Activated CD4-positive, alpha-beta memory T cell treated with anti-CD3 and anti-CD28 coated beads for 36 hours (primary cell): ENCODE data around the gene PELO. TPM values are rescaled to one million over a fixed set of nuclear protein-coding genes. Genes with fewer than 3 reads are reported as not detected.
"Not testable (repeated sequence)": the region's sequence is repeated elsewhere in the genome, so short reads cannot be mapped to it uniquely, and the experiment has no call there.

Experiments used
- CTCF ChIA-PET: fragments of 350-600 bp; sonication (Branson Sonifier 250); formaldehyde crosslinking; loops from one replicate; lab custom pipeline; 2021; ENCODE audit warnings: antibody characterized with exemption, inconsistent platforms; lab: Charles Lee
- POLR2A ChIA-PET: fragments of 350-600 bp; sonication (Branson Sonifier 250); formaldehyde crosslinking; loops from one replicate; lab custom pipeline; 2021; ENCODE audit warnings: antibody characterized with exemption; lab: Charles Lee
- DNase-seq: peaks from one replicate; pipeline ENCODE4 v3.0.0-alpha.2; 2020
- H3K27ac Mint-ChIP-seq: one replicate; pipeline ENCODE4 v1.8.0; 2021; ENCODE audit warnings: mixed read lengths
- H3K27me3 Mint-ChIP-seq: one replicate; pipeline ENCODE4 v1.8.0; 2021; ENCODE audit warnings: mixed read lengths
- H3K36me3 Mint-ChIP-seq: one replicate; pipeline ENCODE4 v1.8.0; 2021; ENCODE audit warnings: mixed read lengths
- H3K4me1 Mint-ChIP-seq: one replicate; pipeline ENCODE4 v1.8.0; 2021; ENCODE audit warnings: low read depth, mixed read lengths
- H3K4me3 Mint-ChIP-seq: one replicate; pipeline ENCODE4 v1.8.0; 2021; ENCODE audit warnings: mild to moderate bottlenecking, mixed read lengths
- H3K9me3 Mint-ChIP-seq: one replicate; pipeline ENCODE4 v1.8.0; 2021; ENCODE audit warnings: mixed read lengths
- intact Hi-C: fragments of 100-400 bp; cut with micrococcal nuclease; formaldehyde crosslinking; loops from one replicate; pipeline ENCODE4 v1.15.1; 2023
- total RNA-seq, 2 experiments: library from RNA; stranded (reverse); gene quantifications; one replicate each; pipeline ENCODE4 v1.2.3, GENCODE V29; 2021

The PELO gene
- total RNA-seq: 10 to 100 TPM; 15.1 to 16.2 TPM

GRCh38 chr5:52787600-52788504 lies at the start of gene PELO, which contains the start of gene ITGA1:
PELO (plus strand) TSS chr5:52787916; CDS start chr5:52800395, 12,479 bp downstream.
ITGA1 (plus strand) TSS chr5:52787916; CDS start chr5:52788354, 438 bp downstream.
- peak within 1 kb of the TSS; percentile 82 for H3K4me3 Mint-ChIP-seq
- ChIA-PET CTCF (interaction anchor here (0.8 to 2.1 kb wide), 9 partner anchors 9 to 131 kb away, joined by 3 to 11 read pairs (median 5); no protein-coding TSS in a partner anchor), POLR2A (interaction anchor here (1.0 to 1.1 kb wide), 2 partner anchors 11 to 121 kb away, joined by 3 read pairs; no protein-coding TSS in a partner anchor)
- no peaks in the 10 kb centered on the region for H3K36me3 Mint-ChIP-seq
- peak; percentile 61 for DNase-seq
- H3K4me1 Mint-ChIP-seq: peaks cover 18% of the 10 kb centered on the region
- H3K9me3 Mint-ChIP-seq: no peaks in the 10 kb centered on the region
- peaks cover 8% of the 10 kb centered on the region for H3K27me3 Mint-ChIP-seq
- peak within 1 kb of the TSS; percentile 43 for H3K27ac Mint-ChIP-seq
- intact Hi-C loops: loop anchor here (1.0 to 5.0 kb wide), 5 partner anchors 12 to 309 kb away; no protein-coding TSS in a partner anchor

GRCh38 chr5:52738095-52738506 lies 49.6 kb upstream of the PELO start:
- intact Hi-C loops: no loop called here
- ChIA-PET POLR2A (interaction anchor here (0.6 to 1.2 kb wide), 2 partner anchors 33 kb away, joined by 3 to 4 read pairs; no protein-coding TSS in a partner anchor), CTCF (interaction anchor here (0.8 to 1.2 kb wide), 4 partner anchors 10 to 177 kb away, joined by 3 read pairs; no protein-coding TSS in a partner anchor)
- Mint-ChIP-seq H3K9me3 (peaks cover 5% of the 10 kb centered on the region), H3K4me1 (peaks cover 19% of the 10 kb centered on the region), H3K27ac (peak overlapping the region; percentile 2), H3K36me3 (peaks cover 2% of the 10 kb centered on the region), H3K4me3 (no peak overlapping the region), H3K27me3 (no peaks in the 10 kb centered on the region)
- no peak for DNase-seq

GRCh38 chr5:52740007-52740406 lies 47.7 kb upstream of the PELO start:
- POLR2A ChIA-PET: no interaction called here
- Mint-ChIP-seq H3K4me3 (no peak overlapping the region), H3K4me1 (peaks cover 36% of the 10 kb centered on the region), H3K9me3 (peaks cover 5% of the 10 kb centered on the region), H3K27ac (no peak overlapping the region), H3K27me3 (no peaks in the 10 kb centered on the region), H3K36me3 (peaks cover 2% of the 10 kb centered on the region)
- CTCF ChIA-PET: no interaction called here
- intact Hi-C loops: no loop called here
- no peak for DNase-seq

GRCh38 chr5:52743012-52743411 lies 44.7 kb upstream of the PELO start:
- Mint-ChIP-seq H3K4me1 (peaks cover 37% of the 10 kb centered on the region), H3K27me3 (no peaks in the 10 kb centered on the region), H3K27ac (peak overlapping the region; percentile 16), H3K4me3 (no peak overlapping the region), H3K9me3 (no peaks in the 10 kb centered on the region), H3K36me3 (no peaks in the 10 kb centered on the region)
- DNase-seq: no peak
- intact Hi-C loops: loop anchor here (1.0 to 2.0 kb wide), 3 partner anchors 18 to 32 kb away; no protein-coding TSS in a partner anchor
- POLR2A ChIA-PET: interaction anchor here (1.0 kb wide), 1 partner anchor 33 kb away, joined by 3 read pairs; no protein-coding TSS in a partner anchor
- CTCF ChIA-PET: interaction anchor here (1.0 to 1.4 kb wide), 2 partner anchors 33 to 50 kb away, joined by 4 read pairs; no protein-coding TSS in a partner anchor

GRCh38 chr5:52743529-52743928 lies 44.2 kb upstream of the PELO start:
- Mint-ChIP-seq H3K36me3 (no peaks in the 10 kb centered on the region), H3K27ac (peak overlapping the region; percentile 23), H3K9me3 (no peaks in the 10 kb centered on the region), H3K27me3 (no peaks in the 10 kb centered on the region), H3K4me1 (peaks cover 38% of the 10 kb centered on the region), H3K4me3 (no peak overlapping the region)
- intact Hi-C loops: loop anchor here (1.0 to 2.0 kb wide), 3 partner anchors 18 to 33 kb away; no protein-coding TSS in a partner anchor
- POLR2A ChIA-PET: interaction anchor here (0.9 to 1.0 kb wide), 2 partner anchors 34 to 170 kb away, joined by 3 read pairs; no protein-coding TSS in a partner anchor
- no peak for DNase-seq
- CTCF ChIA-PET: interaction anchor here (1.0 to 1.4 kb wide), 2 partner anchors 32 to 50 kb away, joined by 4 read pairs; no protein-coding TSS in a partner anchor

- peak; percentile 55 for DNase-seq
- Mint-ChIP-seq H3K27me3 (no peaks in the 10 kb centered on the region), H3K4me3 (no peak overlapping the region), H3K9me3 (no peaks in the 10 kb centered on the region), H3K36me3 (no peaks in the 10 kb centered on the region), H3K27ac (peak overlapping the region; percentile 23), H3K4me1 (peaks cover 41% of the 10 kb centered on the region)
- intact Hi-C loops: loop anchor here (1.0 to 2.0 kb wide), 5 partner anchors 17 to 56 kb away; no protein-coding TSS in a partner anchor
- ChIA-PET CTCF (interaction anchor here (1.0 to 1.4 kb wide), 2 partner anchors 32 to 51 kb away, joined by 4 read pairs; no protein-coding TSS in a partner anchor), POLR2A (interaction anchor here (0.9 to 1.0 kb wide), 2 partner anchors 34 to 170 kb away, joined by 3 read pairs; no protein-coding TSS in a partner anchor)
Observed at GRCh38 chr5:52743970-52744369, 43.7 kb upstream of the PELO start.

GRCh38 chr5:52744867-52745458 lies 42.8 kb upstream of the PELO start:
- H3K4me3 Mint-ChIP-seq, POLR2A ChIA-PET, H3K9me3 Mint-ChIP-seq, H3K36me3 Mint-ChIP-seq, H3K27ac Mint-ChIP-seq, DNase-seq, H3K27me3 Mint-ChIP-seq: not testable (repeated sequence)
- CTCF ChIA-PET: interaction anchor here (0.7 kb wide), 1 partner anchor 15 kb away, joined by 4 read pairs; no protein-coding TSS in a partner anchor
- intact Hi-C loops: loop anchor here (1.0 kb wide), 2 partner anchors 16 to 55 kb away; no protein-coding TSS in a partner anchor
- peaks cover 41% of the 10 kb centered on the region for H3K4me1 Mint-ChIP-seq

GRCh38 chr5:52746539-52746938 lies 41.2 kb upstream of the PELO start:
- H3K9me3 Mint-ChIP-seq: no peaks in the 10 kb centered on the region
- intact Hi-C loops: no loop called here
- DNase-seq: no peak
- ChIA-PET CTCF (no interaction called here), POLR2A (no interaction called here)
- no peaks in the 10 kb centered on the region for H3K27me3 Mint-ChIP-seq
- H3K36me3 Mint-ChIP-seq: no peaks in the 10 kb centered on the region
- H3K4me3 Mint-ChIP-seq: no peak overlapping the region
- H3K4me1 Mint-ChIP-seq: peaks cover 41% of the 10 kb centered on the region
- no peak overlapping the region for H3K27ac Mint-ChIP-seq

- Mint-ChIP-seq H3K27me3 (peaks cover 1% of the 10 kb centered on the region), H3K4me1 (peaks cover 33% of the 10 kb centered on the region), H3K9me3 (no peaks in the 10 kb centered on the region), H3K4me3 (no peak overlapping the region), H3K27ac (no peak overlapping the region), H3K36me3 (no peaks in the 10 kb centered on the region)
- no peak for DNase-seq
- POLR2A ChIA-PET: no interaction called here
- intact Hi-C loops: loop anchor here (1.0 kb wide), 1 partner anchor 23 kb away; no protein-coding TSS in a partner anchor
- CTCF ChIA-PET: no interaction called here
Observed at GRCh38 chr5:52748590-52748989, 39.1 kb upstream of the PELO start.

- ChIA-PET POLR2A (no interaction called here), CTCF (no interaction called here)
- H3K4me1 Mint-ChIP-seq: peaks cover 24% of the 10 kb centered on the region
- no peak for DNase-seq
- H3K36me3 Mint-ChIP-seq: no peaks in the 10 kb centered on the region
- intact Hi-C loops: no loop called here
- no peak overlapping the region for H3K4me3 Mint-ChIP-seq
- H3K27ac Mint-ChIP-seq: no peak overlapping the region
- H3K9me3 Mint-ChIP-seq: no peaks in the 10 kb centered on the region
- H3K27me3 Mint-ChIP-seq: peaks cover 1% of the 10 kb centered on the region
Observed at GRCh38 chr5:52749666-52750065, 38.0 kb upstream of the PELO start.

GRCh38 chr5:52751137-52751536 lies 36.6 kb upstream of the PELO start:
- peaks cover 1% of the 10 kb centered on the region for H3K27me3 Mint-ChIP-seq
- no peaks in the 10 kb centered on the region for H3K36me3 Mint-ChIP-seq
- H3K9me3 Mint-ChIP-seq: no peaks in the 10 kb centered on the region
- H3K4me1 Mint-ChIP-seq: peaks cover 13% of the 10 kb centered on the region
- H3K4me3 Mint-ChIP-seq: no peak overlapping the region
- CTCF ChIA-PET: no interaction called here
- intact Hi-C loops: no loop called here
- POLR2A ChIA-PET: no interaction called here
- DNase-seq: no peak
- no peak overlapping the region for H3K27ac Mint-ChIP-seq
